ENCODE results near the gene ROBO3.

Gene ROBO3

GRCh38 chr11:124863137-124863825, 2.0 kb upstream of the ROBO3 start:
- no peak for DNase-seq (ENCODE audit: low read depth, low spot score)
- no peak overlapping the region for H3K9ac ChIP-seq (ENCODE audit: insufficient read length)

GRCh38 chr11:124863826-124864165, 1.4 kb upstream of the ROBO3 start:
- TF ChIP-seq FOXP2 (optimal IDR thresholded peaks at IDR 0.05; ENCODE audit: control extremely low read depth, extremely low read length, insufficient read depth) (no peak), EZH2 (IDR thresholded peaks at IDR 0.05) (no peak), POLR2AphosphoS5 (IDR thresholded peaks at IDR 0.05; ENCODE audit: borderline replicate concordance, low read depth, low read length) (no peak)
- no peak overlapping the region for H3K27ac ChIP-seq
- H3K36me3 ChIP-seq (ENCODE audit: insufficient read depth, low read length): no peaks in the 10 kb centered on the region
- no peak overlapping the region for H3K9ac ChIP-seq (ENCODE audit: insufficient read length)
- H3K4me3 ChIP-seq: no peak overlapping the region
- DNase-seq (ENCODE audit: low read depth, low spot score): no peak
- H3K9me3 ChIP-seq (ENCODE audit: low read depth, low read length): no peaks in the 10 kb centered on the region

More at GRCh38 chr11:124863137-124863825, 2.0 kb upstream of the ROBO3 start:
- TF ChIP-seq EZH2 (IDR thresholded peaks at IDR 0.05) (no peak), FOXP2 (optimal IDR thresholded peaks at IDR 0.05; ENCODE audit: control extremely low read depth, extremely low read length, insufficient read depth) (no peak), POLR2AphosphoS5 (IDR thresholded peaks at IDR 0.05; ENCODE audit: borderline replicate concordance, low read depth, low read length) (no peak)
- Histone ChIP-seq H3K36me3 (ENCODE audit: insufficient read depth, low read length) (no peaks in the 10 kb centered on the region), H3K4me3 (no peak overlapping the region), H3K27ac (no peak overlapping the region), H3K9me3 (ENCODE audit: low read depth, low read length) (no peaks in the 10 kb centered on the region)

DNA sequence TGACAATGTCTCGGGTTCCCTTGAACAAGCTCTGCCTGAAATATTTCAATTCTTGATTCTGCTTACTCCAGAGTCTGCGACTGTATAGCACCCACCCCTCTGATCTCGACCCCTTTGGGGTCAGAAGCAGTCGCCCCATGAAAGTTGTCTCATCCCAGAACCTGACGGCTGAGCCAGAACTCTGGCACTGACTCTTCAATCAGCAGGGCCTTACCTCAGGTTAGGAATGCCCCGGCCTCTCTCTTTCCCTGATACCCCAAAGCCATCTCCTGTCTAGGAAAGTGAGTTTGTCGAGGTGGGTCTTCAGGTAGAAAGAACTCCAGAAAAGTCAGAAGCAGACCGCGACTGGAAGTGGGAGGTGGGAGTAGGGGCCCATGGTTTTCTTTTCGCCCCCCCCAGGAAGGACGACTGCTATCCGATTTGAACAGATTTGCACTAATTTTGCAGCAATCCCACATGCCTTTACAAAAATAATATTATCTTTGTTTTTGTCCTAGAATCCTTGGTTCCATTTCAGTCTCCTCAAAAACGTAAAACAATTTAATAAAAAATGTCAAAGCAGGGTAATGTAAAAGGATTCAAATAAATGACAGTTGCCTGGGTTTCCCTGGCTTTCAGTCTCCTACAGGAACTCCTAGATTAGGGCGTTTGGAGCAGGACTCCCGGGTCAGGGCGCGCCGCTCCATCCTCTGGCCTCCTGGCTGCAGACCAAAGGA, 898 bp upstream of the ROBO3 start:
- TF ChIP-seq EZH2 (IDR thresholded peaks at IDR 0.05): no peak
- TF ChIP-seq FOXP2 (optimal IDR thresholded peaks at IDR 0.05; ENCODE audit: control extremely low read depth, extremely low read length, insufficient read depth): no peak
- TF ChIP-seq POLR2AphosphoS5 (IDR thresholded peaks at IDR 0.05; ENCODE audit: borderline replicate concordance, low read depth, low read length): no peak
- Histone ChIP-seq H3K9me3 (ENCODE audit: low read depth, low read length) (no peaks in the 10 kb centered on the region), H3K27ac (no peak overlapping the region), H3K9ac (ENCODE audit: insufficient read length) (no peak overlapping the region), H3K4me3 (no peak overlapping the region), H3K36me3 (ENCODE audit: insufficient read depth, low read length) (no peaks in the 10 kb centered on the region)
- no peak for DNase-seq (ENCODE audit: low read depth, low spot score)

GRCh38 chr11:124864892-124865180, 396 bp upstream of the ROBO3 start:
- TF ChIP-seq FOXP2 (optimal IDR thresholded peaks at IDR 0.05; ENCODE audit: control extremely low read depth, extremely low read length, insufficient read depth) (no peak), POLR2AphosphoS5 (IDR thresholded peaks at IDR 0.05; ENCODE audit: borderline replicate concordance, low read depth, low read length) (no peak), EZH2 (IDR thresholded peaks at IDR 0.05) (no peak)

GRCh38 chr11:124865902-124866851, 945 bp downstream of the ROBO3 start:
- Histone ChIP-seq H3K36me3 (ENCODE audit: insufficient read depth, low read length) (no peaks in the 10 kb centered on the region), H3K27ac (no peak overlapping the region), H3K4me3 (peak overlapping the region; percentile 34; the same call in 1 of the 2 replicates), H3K9me3 (ENCODE audit: low read depth, low read length) (no peaks in the 10 kb centered on the region), H3K9ac (ENCODE audit: insufficient read length) (no peak overlapping the region)
- TF ChIP-seq EZH2 (IDR thresholded peaks at IDR 0.05): peak; percentile 91
- TF ChIP-seq FOXP2 (optimal IDR thresholded peaks at IDR 0.05; ENCODE audit: control extremely low read depth, extremely low read length, insufficient read depth): no peak
- TF ChIP-seq POLR2AphosphoS5 (IDR thresholded peaks at IDR 0.05; ENCODE audit: borderline replicate concordance, low read depth, low read length): no peak
- DNase-seq (ENCODE audit: low read depth, low spot score): no peak

More at GRCh38 chr11:124864892-124865180, 396 bp upstream of the ROBO3 start:
- DNase-seq (ENCODE audit: low read depth, low spot score): no peak
- no peak overlapping the region for H3K4me3 ChIP-seq
- H3K9me3 ChIP-seq (ENCODE audit: low read depth, low read length): no peaks in the 10 kb centered on the region
- no peak overlapping the region for H3K27ac ChIP-seq
- H3K9ac ChIP-seq (ENCODE audit: insufficient read length): no peak overlapping the region
- H3K36me3 ChIP-seq (ENCODE audit: insufficient read depth, low read length): no peaks in the 10 kb centered on the region

DNA sequence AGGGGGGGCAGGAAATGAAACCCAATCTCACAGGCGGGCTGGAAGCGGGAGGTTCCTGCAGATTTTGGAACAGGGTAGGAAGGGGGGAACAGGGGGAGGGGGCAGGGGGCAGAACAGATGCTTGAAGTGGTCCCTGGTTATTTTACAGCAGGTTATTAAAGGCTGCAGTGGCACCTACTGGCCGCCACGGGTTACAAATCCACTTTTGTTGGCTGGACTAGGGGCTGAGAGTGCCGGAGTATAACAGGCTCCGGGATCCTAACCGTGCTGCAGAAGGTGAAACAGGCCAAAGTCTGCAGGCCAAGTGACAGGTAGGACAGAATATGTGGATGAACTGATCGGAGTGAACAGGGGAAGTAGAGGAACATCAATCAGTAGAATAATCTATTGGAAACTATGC, 2.5 kb downstream of the ROBO3 start:
- DNase-seq (ENCODE audit: low read depth, low spot score): no peak
- Histone ChIP-seq H3K9ac (ENCODE audit: insufficient read length) (no peak overlapping the region), H3K4me3 (no peak overlapping the region), H3K36me3 (ENCODE audit: insufficient read depth, low read length) (no peaks in the 10 kb centered on the region), H3K9me3 (ENCODE audit: low read depth, low read length) (no peaks in the 10 kb centered on the region), H3K27ac (no peak overlapping the region)
- TF ChIP-seq FOXP2 (optimal IDR thresholded peaks at IDR 0.05; ENCODE audit: control extremely low read depth, extremely low read length, insufficient read depth) (no peak), EZH2 (IDR thresholded peaks at IDR 0.05) (no peak), POLR2AphosphoS5 (IDR thresholded peaks at IDR 0.05; ENCODE audit: borderline replicate concordance, low read depth, low read length) (no peak)

GRCh38 chr11:124868331-124869274, 3.4 kb downstream of the ROBO3 start:
- TF ChIP-seq POLR2AphosphoS5 (IDR thresholded peaks at IDR 0.05; ENCODE audit: borderline replicate concordance, low read depth, low read length) (no peak), FOXP2 (optimal IDR thresholded peaks at IDR 0.05; ENCODE audit: control extremely low read depth, extremely low read length, insufficient read depth) (no peak), EZH2 (IDR thresholded peaks at IDR 0.05) (peak; percentile 23)
- H3K36me3 ChIP-seq (ENCODE audit: insufficient read depth, low read length): no peaks in the 10 kb centered on the region
- no peak overlapping the region for H3K4me3 ChIP-seq
- H3K9ac ChIP-seq (ENCODE audit: insufficient read length): no peak overlapping the region
- no peak for DNase-seq (ENCODE audit: low read depth, low spot score)
- H3K27ac ChIP-seq: no peak overlapping the region
- H3K9me3 ChIP-seq (ENCODE audit: low read depth, low read length): no peaks in the 10 kb centered on the region

All from SK-N-MC (cell line).